HepG2 (cell line): ENCODE measurements around the gene GRB7. TPM values are rescaled to one million over a fixed set of nuclear protein-coding genes. Genes with fewer than 3 reads are reported as not detected.

Experiments
- AGO2 ChIP-seq: fragments of 200-400 bp; formaldehyde crosslinking; optimal IDR thresholded peaks from 2 replicates; pipeline ENCODE3; 2017; ENCODE audit warnings: mild to moderate bottlenecking, low read depth, low read length, moderate library complexity
- ARID2 ChIP-seq: sonication (generic); formaldehyde crosslinking; IDR thresholded peaks from 2 replicates; pipeline ENCODE4 v1.8.1; 2022; ENCODE audit warnings: mild to moderate bottlenecking, missing genetic modification reagents, borderline replicate concordance
- BRCA1 ChIP-seq: sonication (generic); formaldehyde crosslinking; IDR thresholded peaks from 2 replicates; pipeline ENCODE4 v1.4.0; 2020; ENCODE audit warnings: missing genetic modification reagents
- CCAR2 ChIP-seq: fragments of 200-400 bp; formaldehyde crosslinking; optimal IDR thresholded peaks from 2 replicates; pipeline ENCODE3; 2018; ENCODE audit warnings: low read depth, mild to moderate bottlenecking, low read length, moderate library complexity
- EHMT2 ChIP-seq: fragments of 200-600 bp; sonication (generic); IDR thresholded peaks from 2 replicates; pipeline ENCODE4 v1.7.0; 2017; ENCODE audit warnings: antibody characterized with exemption, low read depth, low read length, borderline replicate concordance
- ELF3 ChIP-seq: IDR thresholded peaks from 2 replicates; pipeline ENCODE4 v1.6.1; 2016; ENCODE audit warnings: missing genetic modification reagents, missing compliant biosample characterization
- HDAC6 ChIP-seq: fragments of 200-600 bp; sonication (generic); IDR thresholded peaks from 2 replicates; pipeline ENCODE4 v1.7.0; 2017; ENCODE audit warnings: mild to moderate bottlenecking, antibody characterized with exemption, low read length, low read depth
- IRF2 ChIP-seq: IDR thresholded peaks from 2 replicates; pipeline ENCODE4 v1.6.1; 2018; ENCODE audit warnings: missing genetic modification reagents, missing compliant biosample characterization
- KLF6 ChIP-seq: IDR thresholded peaks from 2 replicates; pipeline ENCODE4 v1.8.0; 2016; ENCODE audit warnings: missing biosample characterization, missing genetic modification reagents
- RFXANK ChIP-seq: IDR thresholded peaks from 2 replicates; pipeline ENCODE4 v1.6.1; 2016
- SMAD1 ChIP-seq: sonication (generic); formaldehyde crosslinking; IDR thresholded peaks from 2 replicates; pipeline ENCODE4 v1.4.0; 2020; ENCODE audit warnings: missing genetic modification reagents, low read depth, mild to moderate bottlenecking, borderline replicate concordance
- SOX13 ChIP-seq, 3 experiments: fragments of 450-650 bp in 1 of 3; sonication (generic) in 1 of 3; formaldehyde crosslinking in 1 of 3; IDR thresholded peaks in 2 of 3; conservative IDR thresholded peaks in 1 of 3; 2 replicates each; pipeline versions ENCODE4 v1.5.0 to v1.6.1; 2016 to 2020; ENCODE audit warnings: antibody characterized with exemption in 1 of 3, mild to moderate bottlenecking in 1 of 3, missing compliant biosample characterization in 1 of 3, missing genetic modification reagents in 1 of 3, moderate library complexity in 1 of 3
- SPEN ChIP-seq: sonication (generic); formaldehyde crosslinking; IDR thresholded peaks from 2 replicates; pipeline ENCODE4 v1.5.1; 2020; ENCODE audit warnings: low read depth, mild to moderate bottlenecking, missing genetic modification reagents
- SSRP1 ChIP-seq: IDR thresholded peaks from 2 replicates; pipeline ENCODE4 v1.6.1; 2016; ENCODE audit warnings: control low read depth
- ZBTB3 ChIP-seq: sonication (generic); formaldehyde crosslinking; IDR thresholded peaks from 2 replicates; pipeline ENCODE4 v1.4.0; 2020; ENCODE audit warnings: low read depth, mild to moderate bottlenecking, moderate library complexity, missing genetic modification reagents, borderline replicate concordance
- ZIK1 ChIP-seq: sonication (generic); formaldehyde crosslinking; IDR thresholded peaks from 2 replicates; pipeline ENCODE4 v1.5.0; 2020; ENCODE audit warnings: mild to moderate bottlenecking, low read depth, missing genetic modification reagents, borderline replicate concordance
- ZNF10 ChIP-seq: sonication (generic); formaldehyde crosslinking; IDR thresholded peaks from 2 replicates; pipeline ENCODE4 v1.4.0; 2020; ENCODE audit warnings: mild to moderate bottlenecking, low read depth, missing genetic modification reagents, borderline replicate concordance
- ZNF224 ChIP-seq: sonication (generic); formaldehyde crosslinking; IDR thresholded peaks from 2 replicates; pipeline ENCODE4 v1.5.0; 2020; ENCODE audit warnings: mild to moderate bottlenecking, missing genetic modification reagents
- ZNF331 ChIP-seq: sonication (generic); formaldehyde crosslinking; IDR thresholded peaks from 2 replicates; pipeline ENCODE4 v1.4.0; 2020; ENCODE audit warnings: missing genetic modification reagents
- ZNF333 ChIP-seq: sonication (generic); formaldehyde crosslinking; IDR thresholded peaks from 2 replicates; pipeline ENCODE4 v1.4.0; 2020; ENCODE audit warnings: mild to moderate bottlenecking, missing genetic modification reagents, borderline replicate concordance
- ZNF572 ChIP-seq: sonication (generic); formaldehyde crosslinking; IDR thresholded peaks from 2 replicates; pipeline ENCODE4 v1.5.1; 2020; ENCODE audit warnings: mild to moderate bottlenecking, missing genetic modification reagents
- ZNF674 ChIP-seq: sonication (generic); formaldehyde crosslinking; IDR thresholded peaks from 2 replicates; pipeline ENCODE4 v1.5.0; 2020; ENCODE audit warnings: low read depth, mild to moderate bottlenecking, missing genetic modification reagents
- ZNF879 ChIP-seq: sonication (generic); formaldehyde crosslinking; IDR thresholded peaks from 2 replicates; pipeline ENCODE4 v1.8.1; 2023; ENCODE audit warnings: missing genetic modification reagents
- polyA plus RNA-seq, 8 experiments: library from polyadenylated mRNA; depleted of rRNA in 3 of 8; stranded (reverse) in 7 of 8; unstranded in 1 of 8; fragments of >200 nt; fragmentation: Illumina TruSeq in 4 of 8; extraction: Trizol in 4 of 8; gene quantifications; 2 replicates each; pipeline versions ENCODE4 v1.2.1 to v1.2.3, GENCODE V29; 2011 to 2016; ENCODE audit warnings: low read depth in 4 of 8, missing spikeins in 1 of 8, mixed read lengths in 1 of 8; ENCODE audit not compliant: insufficient read depth in 1 of 8
- total RNA-seq, 5 experiments: library from RNA; depleted of rRNA; stranded (reverse); fragments of >200 nt; fragmentation: Illumina TruSeq; extraction: Trizol; gene quantifications; 2 replicates each; pipeline ENCODE4 v1.2.3, GENCODE V29; 2016; ENCODE audit warnings: low read depth in 1 of 5
- TF ChIP-seq, protein P1 (sequence below): sonication (generic); formaldehyde crosslinking; IDR thresholded peaks from 2 replicates; pipeline ENCODE4 v1.5.0; 2020; ENCODE audit warnings: mild to moderate bottlenecking, missing genetic modification reagents, borderline replicate concordance
- TF ChIP-seq, protein P2 (sequence below), 2 experiments: IDR thresholded peaks; 2 replicates each; pipeline ENCODE4 v1.6.1; 2011 to 2012; ENCODE audit warnings: low read length in 2 of 2, borderline replicate concordance in 1 of 2, low read depth in 1 of 2, mild to moderate bottlenecking in 1 of 2, moderate library complexity in 1 of 2

GRB7 gene
- total and polyA plus RNA-seq, 2 of the 13 experiments (the other 11 are each of a cell fraction or from before 2014, with no cell fraction given) = 60.2 to 77.7 TPM

DNA sequence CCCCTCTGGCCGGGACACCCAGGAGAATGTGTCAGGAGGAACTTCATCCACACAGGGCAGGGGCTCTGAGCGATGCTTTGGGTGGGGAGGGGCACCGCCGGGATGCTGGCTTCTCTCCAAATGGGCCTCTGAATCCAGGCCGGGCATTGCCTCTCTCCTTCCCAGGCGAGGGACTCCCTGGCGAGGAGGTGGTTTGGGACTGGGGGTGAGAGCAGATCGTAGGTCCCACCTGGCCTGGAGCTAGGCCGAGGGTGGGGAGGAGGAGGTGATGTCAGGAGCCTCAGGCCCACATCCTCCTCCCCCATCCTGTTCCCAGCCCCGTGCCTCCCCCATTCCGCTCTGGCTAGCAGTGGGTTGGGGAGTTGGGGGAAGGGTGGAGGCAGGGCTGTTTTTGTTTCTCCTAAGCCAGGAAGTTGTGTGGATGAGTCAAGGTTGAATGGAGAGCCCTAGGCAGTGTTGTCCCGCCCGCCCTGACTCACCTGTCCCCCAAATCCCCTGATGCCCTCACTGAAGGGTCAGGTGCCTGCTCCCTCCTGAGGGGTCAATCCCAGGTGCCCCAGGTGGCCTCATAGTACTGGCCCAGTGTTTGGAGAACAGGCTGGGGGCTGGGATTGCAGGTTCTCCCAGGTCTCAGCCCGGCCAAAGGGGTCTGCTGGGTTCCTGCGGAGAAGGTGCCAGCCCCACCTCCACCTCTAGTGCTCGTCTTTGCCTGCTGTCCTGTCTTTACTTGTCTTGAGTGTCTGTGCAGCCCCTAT is 2.8 kb downstream of the GRB7 start (continued):
- no peak for TF ChIP-seq ARID2
- TF ChIP-seq ZNF879 = no peak
- no peak for TF ChIP-seq EHMT2
- no peak for TF ChIP-seq RFXANK (CRISPR knock-in tag)
- TF ChIP-seq, protein P1, sequence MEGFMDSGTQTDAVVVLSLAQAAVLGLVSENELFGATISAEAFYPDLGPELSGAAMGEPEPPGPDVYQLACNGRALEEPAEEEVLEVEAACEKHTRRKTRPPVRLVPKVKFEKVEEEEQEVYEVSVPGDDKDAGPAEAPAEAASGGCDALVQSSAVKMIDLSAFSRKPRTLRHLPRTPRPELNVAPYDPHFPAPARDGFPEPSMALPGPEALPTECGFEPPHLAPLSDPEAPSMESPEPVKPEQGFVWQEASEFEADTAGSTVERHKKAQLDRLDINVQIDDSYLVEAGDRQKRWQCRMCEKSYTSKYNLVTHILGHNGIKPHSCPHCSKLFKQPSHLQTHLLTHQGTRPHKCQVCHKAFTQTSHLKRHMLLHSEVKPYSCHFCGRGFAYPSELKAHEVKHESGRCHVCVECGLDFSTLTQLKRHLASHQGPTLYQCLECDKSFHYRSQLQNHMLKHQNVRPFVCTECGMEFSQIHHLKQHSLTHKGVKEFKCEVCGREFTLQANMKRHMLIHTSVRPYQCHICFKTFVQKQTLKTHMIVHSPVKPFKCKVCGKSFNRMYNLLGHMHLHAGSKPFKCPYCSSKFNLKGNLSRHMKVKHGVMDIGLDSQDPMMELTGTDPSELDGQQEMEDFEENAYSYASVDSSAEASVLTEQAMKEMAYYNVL (CRISPR knock-in tag) = no peak
- no peak for TF ChIP-seq SMAD1 (CRISPR knock-in tag)
- TF ChIP-seq SOX13 (IDR thresholded peaks at IDR 0.05) = 0 out of 2 replicates have a peak, but pooled peaks have one; percentile 20
- TF ChIP-seq SOX13 (CRISPR knock-in tag; conservative IDR thresholded peaks at IDR 0.05 in 1 of 2, IDR thresholded peaks at IDR 0.05 in 1 of 2) = peak in 1 of 2 experiments; percentile 69; a peak in 2 of 4 replicates
- TF ChIP-seq ZNF331 = no peak; the same call in 1 of the 2 replicates
- TF ChIP-seq ZBTB3 (CRISPR knock-in tag) = no peak
- no peak for TF ChIP-seq ZNF674 (CRISPR knock-in tag)
- TF ChIP-seq AGO2 = peak; percentile 59
- no peak for TF ChIP-seq SSRP1 (CRISPR knock-in tag)
- TF ChIP-seq IRF2 (CRISPR knock-in tag) = peak; percentile 80
- TF ChIP-seq ZIK1 (CRISPR knock-in tag) = peak; percentile 73; the same call in 1 of the 2 replicates
- TF ChIP-seq, protein P2, sequence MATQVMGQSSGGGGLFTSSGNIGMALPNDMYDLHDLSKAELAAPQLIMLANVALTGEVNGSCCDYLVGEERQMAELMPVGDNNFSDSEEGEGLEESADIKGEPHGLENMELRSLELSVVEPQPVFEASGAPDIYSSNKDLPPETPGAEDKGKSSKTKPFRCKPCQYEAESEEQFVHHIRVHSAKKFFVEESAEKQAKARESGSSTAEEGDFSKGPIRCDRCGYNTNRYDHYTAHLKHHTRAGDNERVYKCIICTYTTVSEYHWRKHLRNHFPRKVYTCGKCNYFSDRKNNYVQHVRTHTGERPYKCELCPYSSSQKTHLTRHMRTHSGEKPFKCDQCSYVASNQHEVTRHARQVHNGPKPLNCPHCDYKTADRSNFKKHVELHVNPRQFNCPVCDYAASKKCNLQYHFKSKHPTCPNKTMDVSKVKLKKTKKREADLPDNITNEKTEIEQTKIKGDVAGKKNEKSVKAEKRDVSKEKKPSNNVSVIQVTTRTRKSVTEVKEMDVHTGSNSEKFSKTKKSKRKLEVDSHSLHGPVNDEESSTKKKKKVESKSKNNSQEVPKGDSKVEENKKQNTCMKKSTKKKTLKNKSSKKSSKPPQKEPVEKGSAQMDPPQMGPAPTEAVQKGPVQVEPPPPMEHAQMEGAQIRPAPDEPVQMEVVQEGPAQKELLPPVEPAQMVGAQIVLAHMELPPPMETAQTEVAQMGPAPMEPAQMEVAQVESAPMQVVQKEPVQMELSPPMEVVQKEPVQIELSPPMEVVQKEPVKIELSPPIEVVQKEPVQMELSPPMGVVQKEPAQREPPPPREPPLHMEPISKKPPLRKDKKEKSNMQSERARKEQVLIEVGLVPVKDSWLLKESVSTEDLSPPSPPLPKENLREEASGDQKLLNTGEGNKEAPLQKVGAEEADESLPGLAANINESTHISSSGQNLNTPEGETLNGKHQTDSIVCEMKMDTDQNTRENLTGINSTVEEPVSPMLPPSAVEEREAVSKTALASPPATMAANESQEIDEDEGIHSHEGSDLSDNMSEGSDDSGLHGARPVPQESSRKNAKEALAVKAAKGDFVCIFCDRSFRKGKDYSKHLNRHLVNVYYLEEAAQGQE (IDR thresholded peaks at IDR 0.05; ENCODE audit: borderline replicate concordance in 1 of 2, low read depth in 1 of 2, low read length in 2 of 2) = no peak
- TF ChIP-seq BRCA1 = no peak
- 0 out of 2 replicates have a peak, but pooled peaks have one; percentile 29 for TF ChIP-seq ZNF224 (CRISPR knock-in tag)
- TF ChIP-seq CCAR2 = no peak
- TF ChIP-seq HDAC6 = no peak
- TF ChIP-seq ZNF10 (CRISPR knock-in tag) = no peak
- TF ChIP-seq SPEN (CRISPR knock-in tag) = peak; percentile 78
- TF ChIP-seq ZNF333 (CRISPR knock-in tag) = no peak; the same call in 1 of the 2 replicates
- no peak; the same call in 1 of the 2 replicates for TF ChIP-seq KLF6
- no peak for TF ChIP-seq ZNF572 (CRISPR knock-in tag)
- peak; percentile 82 for TF ChIP-seq ELF3 (CRISPR knock-in tag)
